GM18517 (cell line): ENCODE measurements around the gene CAMTA1.
"Not testable (repeated sequence)": the region's sequence is repeated elsewhere in the genome, so short reads cannot be mapped to it uniquely, and the experiment has no call there.

Experiments
- ATAC-seq: cut with Tn5 transposase; IDR thresholded peaks from one replicate; pipeline ENCODE4 v1.9.1; 2021; ENCODE audit warnings: mild to moderate bottlenecking, moderate library complexity; ENCODE audit not compliant: unreplicated experiment

Gene CAMTA1

DNA sequence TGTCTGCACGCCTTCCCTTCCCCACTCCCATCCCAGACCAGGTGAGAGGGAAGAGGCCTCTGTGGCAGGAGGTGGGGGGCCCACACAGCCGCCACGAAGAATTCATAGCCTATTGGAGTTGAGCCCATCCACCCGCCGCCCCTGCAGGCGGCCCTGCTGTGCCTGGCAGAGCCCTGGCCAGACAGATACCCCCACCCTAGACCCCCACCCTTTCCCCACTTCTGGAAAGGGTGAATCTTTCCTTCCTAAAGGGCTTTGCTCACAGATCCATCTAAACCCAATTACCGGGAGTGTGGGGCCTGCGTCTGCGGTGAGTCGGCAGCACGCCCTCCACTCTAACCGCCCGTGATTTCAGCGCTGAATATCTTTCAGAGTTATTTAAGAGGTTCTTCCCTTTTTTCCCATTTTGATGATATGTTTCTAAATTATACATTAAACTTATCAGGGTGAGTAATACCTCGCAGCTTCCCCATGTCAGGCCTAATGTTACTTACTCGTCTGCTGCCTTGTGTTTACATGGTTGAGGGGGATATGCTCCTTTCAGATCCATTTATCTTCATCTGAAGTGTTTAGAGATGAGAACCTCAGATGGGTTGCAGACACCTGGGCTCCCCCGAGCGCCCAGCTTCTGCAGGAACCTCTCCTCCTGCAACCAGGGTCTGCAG is 802.0 kb downstream of the CAMTA1 start:
- no peak for ATAC-seq

- no peak for ATAC-seq
Measured at GRCh38 chr1:7587773-7588456, 802.7 kb downstream of the CAMTA1 start.

DNA sequence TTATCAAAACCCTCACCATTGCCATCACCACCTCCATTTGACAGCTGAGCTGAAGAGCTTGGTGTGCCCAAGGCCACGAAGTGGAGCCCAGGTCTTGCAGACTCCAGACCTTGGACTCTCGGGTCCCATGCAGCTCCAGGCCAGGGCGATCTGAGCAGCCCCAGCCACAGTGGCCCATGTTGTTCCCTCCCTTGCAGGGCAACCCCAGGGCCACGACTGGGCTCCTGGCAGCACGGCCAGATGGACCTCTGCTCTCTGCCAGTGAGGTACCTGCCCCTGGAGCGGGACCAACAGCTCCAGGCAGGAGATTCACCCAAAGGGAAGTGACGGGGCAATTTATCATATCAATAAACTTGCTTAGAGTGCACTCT is 803.2 kb downstream of the CAMTA1 start:
- no peak for ATAC-seq

- ATAC-seq = no peak
Measured at GRCh38 chr1:7589080-7589735, 804.0 kb downstream of the CAMTA1 start.

- no peak for ATAC-seq
Measured at GRCh38 chr1:7589774-7590425, 804.6 kb downstream of the CAMTA1 start.

GRCh38 chr1:7590426-7590790 is 805.2 kb downstream of the CAMTA1 start:
- ATAC-seq = no peak

- ATAC-seq = no peak
Measured at GRCh38 chr1:7591565-7591964, 806.3 kb downstream of the CAMTA1 start.

GRCh38 chr1:7592120-7592798 is 807.0 kb downstream of the CAMTA1 start:
- no peak for ATAC-seq

DNA sequence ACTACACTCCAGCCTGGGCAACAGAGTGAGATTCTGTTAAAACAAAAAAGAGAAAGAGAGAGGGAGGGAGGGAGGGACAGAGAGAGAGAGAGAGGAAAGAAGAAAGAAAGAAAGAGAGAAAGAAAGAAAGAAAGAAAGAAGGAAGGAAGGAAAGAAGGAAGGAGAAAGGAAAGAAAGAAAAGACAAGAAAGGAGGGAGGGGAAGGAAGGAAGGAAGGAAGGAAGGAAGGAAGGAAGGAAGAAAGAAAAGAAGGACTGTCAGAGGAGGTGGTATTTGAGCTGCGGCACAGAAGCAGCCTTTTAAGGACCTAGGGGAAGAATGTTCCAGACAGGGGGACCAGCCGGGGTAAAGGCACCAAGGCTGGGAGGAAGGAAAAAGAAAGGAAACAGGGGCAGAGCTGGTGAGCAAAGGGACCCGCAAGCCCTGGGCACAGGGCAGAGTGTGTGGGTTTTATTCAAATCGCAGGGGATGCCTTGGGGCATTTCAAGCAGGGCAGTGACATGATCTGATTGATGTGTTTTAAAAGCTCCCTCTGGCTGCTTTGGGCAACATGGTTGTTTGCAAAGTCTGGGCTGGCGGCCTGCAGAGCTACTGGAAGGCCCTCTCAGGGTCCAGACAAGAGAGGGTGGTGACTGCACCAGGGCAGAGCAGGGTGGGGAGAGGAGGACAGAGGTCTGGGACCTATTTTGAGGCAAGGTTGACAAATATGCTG is 808.9 kb downstream of the CAMTA1 start:
- no peak for ATAC-seq

GRCh38 chr1:7594714-7595295 is 809.6 kb downstream of the CAMTA1 start:
- ATAC-seq = no peak

- no peak for ATAC-seq
Measured at GRCh38 chr1:7595336-7595735, 810.1 kb downstream of the CAMTA1 start.

GRCh38 chr1:7596126-7596965 is 811.1 kb downstream of the CAMTA1 start:
- no peak for ATAC-seq

- not testable (repeated sequence) for ATAC-seq
Measured at GRCh38 chr1:7598058-7598457, 812.8 kb downstream of the CAMTA1 start.

- not testable (repeated sequence) for ATAC-seq
Measured at GRCh38 chr1:7604906-7605305, 819.7 kb downstream of the CAMTA1 start.

- no peak for ATAC-seq
Measured at GRCh38 chr1:7606096-7606495, 820.8 kb downstream of the CAMTA1 start.

DNA sequence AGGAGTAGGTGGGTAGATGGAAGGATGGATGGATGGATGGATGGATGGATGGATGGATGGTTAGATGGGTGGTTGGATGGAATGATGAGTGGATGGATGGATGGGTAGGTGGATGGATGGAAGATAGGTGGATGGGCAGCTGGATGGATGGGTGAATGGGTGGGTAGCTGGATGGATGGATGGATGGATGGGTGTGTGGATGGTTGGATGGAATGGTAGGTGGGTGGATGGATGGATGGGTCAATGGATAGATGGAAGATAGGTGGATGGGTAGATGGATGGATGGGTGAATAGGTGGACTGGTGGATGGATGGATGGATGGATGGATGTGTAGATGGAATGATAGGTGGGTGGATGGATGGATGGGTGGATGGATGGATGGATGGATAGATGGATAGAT is 821.8 kb downstream of the CAMTA1 start:
- ATAC-seq = no peak

- no peak for ATAC-seq
Measured at GRCh38 chr1:7608628-7609305, 823.5 kb downstream of the CAMTA1 start.

GRCh38 chr1:7609311-7609994 is 824.2 kb downstream of the CAMTA1 start:
- ATAC-seq = no peak
